GM18858 (cell line): ENCODE results near the gene DNMBP.
"Not testable (repeated sequence)": the region's sequence is repeated elsewhere in the genome, so short reads cannot be mapped to it uniquely, and the experiment has no call there.

Source experiments
- ATAC-seq: cut with Tn5 transposase; IDR thresholded peaks from one replicate; pipeline ENCODE4 v1.9.1; 2021; ENCODE audit not compliant: unreplicated experiment

DNMBP gene

GRCh38 chr10:100014071-100014762 is 4.5 kb upstream of the DNMBP start:
- ATAC-seq = peak; percentile 68

GRCh38 chr10:100013621-100014020 is 3.9 kb upstream of the DNMBP start:
- no peak for ATAC-seq

GRCh38 chr10:100011906-100012305 is 2.2 kb upstream of the DNMBP start:
- not testable (repeated sequence) for ATAC-seq

- ATAC-seq = peak; percentile 15
Measured at GRCh38 chr10:100009283-100009792, 409 bp downstream of the DNMBP start.

GRCh38 chr10:100008708-100009282 is 952 bp downstream of the DNMBP start:
- no peak for ATAC-seq

- ATAC-seq = no peak
Measured at GRCh38 chr10:100008142-100008522, 1.6 kb downstream of the DNMBP start.

GRCh38 chr10:100007231-100008141 is 2.3 kb downstream of the DNMBP start:
- ATAC-seq = no peak

GRCh38 chr10:100006243-100006886 is 3.4 kb downstream of the DNMBP start:
- no peak for ATAC-seq

- no peak for ATAC-seq
Measured at GRCh38 chr10:100004805-100005510, 4.8 kb downstream of the DNMBP start.

- no peak for ATAC-seq
Measured at GRCh38 chr10:100000109-100000644, 9.6 kb downstream of the DNMBP start.

GRCh38 chr10:99999319-100000108 is 10.2 kb downstream of the DNMBP start:
- ATAC-seq = no peak

- no peak for ATAC-seq
Measured at GRCh38 chr10:99998889-99999288, 10.9 kb downstream of the DNMBP start.

GRCh38 chr10:99996671-99997648 is 12.8 kb downstream of the DNMBP start:
- no peak for ATAC-seq

GRCh38 chr10:99995713-99996112 is 14.0 kb downstream of the DNMBP start:
- no peak for ATAC-seq

GRCh38 chr10:99995269-99995668 is 14.5 kb downstream of the DNMBP start:
- no peak for ATAC-seq

GRCh38 chr10:99994801-99995200 is 14.9 kb downstream of the DNMBP start:
- ATAC-seq = no peak

GRCh38 chr10:99993701-99994689 is 15.8 kb downstream of the DNMBP start:
- peak; percentile 79 for ATAC-seq
